Gastroesophageal sphincter (tissue), 4 donors: ENCODE results near the gene CAMK1D. TPM values are rescaled to one million over a fixed set of nuclear protein-coding genes. Genes with fewer than 3 reads are reported as not detected.
"Not testable (repeated sequence)": the region's sequence is repeated elsewhere in the genome, so short reads cannot be mapped to it uniquely, and the experiment has no call there.

Experiments used
- ATAC-seq: fragments of 150-250 bp; one replicate; pipeline ENCODE4 v1.9.1; 2016; ENCODE audit warnings: mild to moderate bottlenecking, moderate library complexity
- H3K27ac ChIP-seq, 4 donors: fragments of 200-600 bp; sonication (generic) in 3 of 4; 1 replicate in 3 of 4; 2 replicates in 1 of 4; pipeline ENCODE4 v1.5.1; 2016 to 2019
- H3K27me3 ChIP-seq: fragments of 200-600 bp; sonication (generic); one replicate; pipeline ENCODE4 v1.5.1; 2019
- H3K36me3 ChIP-seq, 2 donors: fragments of 200-600 bp; sonication (generic); one replicate each; pipeline ENCODE4 v1.5.1; 2019; ENCODE audit warnings: control low read depth in 1 of 2
- H3K4me1 ChIP-seq, 3 donors: fragments of 200-600 bp; sonication (generic); 1 replicate in 2 of 3; 2 replicates in 1 of 3; pipeline ENCODE4 v1.5.1; 2016 to 2019; ENCODE audit warnings: control low read depth in 2 of 3
- H3K4me3 ChIP-seq, 2 donors: fragments of 200-600 bp; sonication (generic); one replicate each; pipeline ENCODE4 v1.5.1; 2019; ENCODE audit warnings: mild to moderate bottlenecking in 1 of 2, moderate library complexity in 1 of 2
- H3K9me3 ChIP-seq, 3 donors: fragments of 200-600 bp; sonication (generic); one replicate each; pipeline ENCODE4 v1.5.1; 2017 to 2019; ENCODE audit warnings: control low read depth in 2 of 3
- CTCF ChIP-seq, 4 experiments: fragments of 200-600 bp in 2 of 4; fragments of 450-650 bp in 2 of 4; sonication (generic) in 1 of 4; IDR thresholded peaks; one replicate each; pipeline ENCODE4 v1.5.1; 2017 to 2019; ENCODE audit warnings: antibody characterized with exemption in 4 of 4, mild to moderate bottlenecking in 2 of 4, moderate library complexity in 2 of 4
- EP300 ChIP-seq: sonication (generic); formaldehyde crosslinking; IDR thresholded peaks from one replicate; pipeline ENCODE4 v1.6.1; 2017; ENCODE audit warnings: antibody characterized with exemption, mild to moderate bottlenecking
- POLR2A ChIP-seq, 2 donors: fragments of 450-650 bp; IDR thresholded peaks; one replicate each; pipeline ENCODE4 v1.6.1; 2017; ENCODE audit warnings: antibody characterized with exemption in 2 of 2, mild to moderate bottlenecking in 2 of 2, moderate library complexity in 1 of 2
- POLR2AphosphoS5 ChIP-seq: sonication (generic); formaldehyde crosslinking; IDR thresholded peaks from one replicate; pipeline ENCODE4 v1.6.1; 2017; ENCODE audit warnings: antibody characterized with exemption
- WGBS, 2 donors: methylation state at CpG; one replicate each; pipeline ENCODE4 v1.1.5; 2018; ENCODE audit warnings: low coverage in 1 of 2; 5-methylcytosine and 5-hydroxymethylcytosine counted together
- total RNA-seq, 4 donors: library from RNA; depleted of rRNA; stranded (reverse); fragments of >200 nt; gene quantifications; one replicate each; pipeline ENCODE4 v1.1.0, GENCODE V29; 2016

Gene CAMK1D
- total RNA-seq, 4 donors from 2014 or later: 11.6 to 18.3 (median 15.3) TPM

DNA sequence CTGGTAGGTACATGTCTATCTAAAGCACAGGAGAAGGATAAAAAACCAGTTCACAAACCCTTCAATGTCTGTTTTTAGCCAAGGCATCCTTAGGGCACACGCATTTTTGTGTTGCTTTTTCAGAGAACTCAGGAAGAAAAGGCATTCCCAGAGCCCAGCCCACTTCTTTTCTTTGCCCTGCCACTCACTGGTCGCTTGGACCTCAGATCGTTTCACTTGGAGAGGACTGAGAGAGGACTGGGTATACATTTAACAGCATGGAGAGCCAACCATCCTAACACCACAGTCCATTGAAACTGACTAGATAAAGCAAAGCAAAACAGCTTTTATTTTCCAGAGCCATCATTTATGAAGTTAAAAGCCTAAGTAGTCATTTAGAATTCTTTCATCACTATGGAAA is 194.2 kb downstream of the CAMK1D start:
- ATAC-seq: no peak
- Histone ChIP-seq H3K9me3 (no peaks in the 10 kb centered on the region), H3K36me3 (no peaks in the 10 kb centered on the region), H3K27me3 (no peaks in the 10 kb centered on the region), H3K4me1 (peaks cover 0 to 34% (median 3%) of the 10 kb centered on the region in 3 donors), H3K27ac (no peak overlapping the region), H3K4me3 (no peak overlapping the region)
- WGBS, 2 donors: 71 to 76% methylated on average over 3 of the region's 3 CpGs
- TF ChIP-seq EP300: no peak
- TF ChIP-seq CTCF (IDR thresholded peaks at IDR 0.05): no peak
- TF ChIP-seq POLR2A (IDR thresholded peaks at IDR 0.05): no peak

DNA sequence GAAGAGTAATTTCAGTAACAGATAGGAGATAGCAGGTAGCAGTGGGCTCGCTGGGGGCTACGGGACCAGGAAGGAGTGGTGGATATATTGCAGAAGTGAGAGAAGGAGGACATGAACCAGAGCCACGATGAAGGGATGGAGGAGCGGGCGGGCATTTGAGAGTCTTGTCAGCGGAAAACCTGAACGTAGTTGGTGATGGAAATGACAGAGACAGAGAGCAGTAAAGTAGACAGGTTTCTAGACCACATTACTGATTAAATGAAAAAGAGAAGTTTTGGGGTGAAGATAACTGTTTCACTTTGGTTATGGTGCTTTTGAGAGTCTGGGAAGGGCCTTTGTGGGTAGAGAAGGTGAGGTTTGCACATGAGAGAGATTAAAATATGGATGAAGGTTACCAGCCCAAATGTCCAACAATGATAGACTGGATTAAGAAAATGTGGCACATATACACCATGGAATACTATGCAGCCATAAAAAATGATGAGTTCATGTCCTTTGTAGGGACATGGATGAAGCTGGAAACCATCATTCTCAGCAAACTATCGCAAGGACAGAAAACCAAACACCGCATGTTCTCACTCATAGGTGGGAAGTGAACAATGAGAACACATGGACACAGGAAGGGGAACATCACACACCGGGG is 196.9 kb downstream of the CAMK1D start:
- WGBS, 2 donors: 84 to 96% methylated on average over 6 to 8 of the region's 10 CpGs
- ATAC-seq, H3K36me3 ChIP-seq: not testable (repeated sequence)

GRCh38 chr10:12547301-12547771 is 198.0 kb downstream of the CAMK1D start:
- WGBS, 2 donors: 50 to 60% methylated on average over 4 to 6 of the region's 6 CpGs
- TF ChIP-seq CTCF (IDR thresholded peaks at IDR 0.05) (no peak), POLR2AphosphoS5 (no peak), EP300 (no peak), POLR2A (IDR thresholded peaks at IDR 0.05) (no peak)

More for the DNA sequence above, 196.9 kb downstream of the CAMK1D start:
- not testable (repeated sequence) for H3K27ac ChIP-seq, H3K4me1 ChIP-seq, H3K9me3 ChIP-seq, H3K27me3 ChIP-seq, H3K4me3 ChIP-seq

DNA sequence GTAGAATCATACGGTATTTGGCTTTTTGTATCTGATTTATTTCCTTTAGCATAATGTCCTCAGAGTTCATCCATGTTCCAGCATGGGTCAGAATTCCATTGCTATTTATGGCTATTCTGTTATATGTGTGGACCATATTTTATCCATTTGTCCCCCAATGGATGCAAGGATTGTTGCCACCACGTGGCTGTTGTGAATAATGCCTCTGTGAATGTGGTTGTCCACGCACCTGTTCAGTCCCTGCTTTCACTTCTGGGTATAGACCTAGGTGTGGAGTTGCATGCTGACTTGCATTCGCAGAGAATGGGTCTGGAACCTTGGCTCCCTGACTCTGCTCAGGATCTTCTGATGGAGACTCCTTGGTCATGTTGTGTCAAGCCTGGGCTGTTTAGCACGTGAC is 199.9 kb downstream of the CAMK1D start:
- peaks cover 0 to 9% of the 10 kb centered on the region in 2 donors for H3K36me3 ChIP-seq
- ATAC-seq: no peak
- H3K27me3 ChIP-seq: no peaks in the 10 kb centered on the region
- WGBS, 2 donors: 85 to 86% methylated on average over 1 to 5 of the region's 5 CpGs
- H3K4me1 ChIP-seq: no peaks in the 10 kb centered on the region
- no peak overlapping the region for H3K4me3 ChIP-seq
- H3K9me3 ChIP-seq: no peaks in the 10 kb centered on the region
- H3K27ac ChIP-seq: no peak overlapping the region
- TF ChIP-seq POLR2A (IDR thresholded peaks at IDR 0.05): no peak
- TF ChIP-seq EP300: no peak
- no peak for TF ChIP-seq POLR2AphosphoS5
- no peak for TF ChIP-seq CTCF (IDR thresholded peaks at IDR 0.05)

More at GRCh38 chr10:12547301-12547771, 198.0 kb downstream of the CAMK1D start:
- no peaks in the 10 kb centered on the region for H3K4me1 ChIP-seq
- no peaks in the 10 kb centered on the region for H3K36me3 ChIP-seq
- no peak overlapping the region for H3K4me3 ChIP-seq
- H3K27me3 ChIP-seq: no peaks in the 10 kb centered on the region
- H3K27ac ChIP-seq: no peak overlapping the region
- no peaks in the 10 kb centered on the region for H3K9me3 ChIP-seq
- ATAC-seq: no peak

DNA sequence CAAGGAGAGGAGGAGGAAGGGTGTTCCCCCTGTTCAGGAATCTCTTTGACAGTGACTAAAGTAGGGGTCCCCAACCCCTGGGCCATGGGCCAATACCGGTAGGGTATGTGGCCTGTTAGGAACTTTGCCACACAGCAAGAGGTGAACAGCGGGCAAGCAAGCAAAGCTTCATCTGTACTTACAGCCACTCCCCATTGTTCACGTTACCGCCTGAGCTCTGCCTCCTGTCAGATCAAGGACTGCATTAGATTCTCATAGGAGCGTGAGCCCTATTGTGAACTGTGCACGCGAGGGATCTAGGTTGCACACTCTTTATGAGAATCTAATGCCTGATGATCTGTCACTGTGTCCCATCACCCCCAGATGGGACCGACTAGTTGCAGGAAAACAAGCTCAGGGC is 201.6 kb downstream of the CAMK1D start:
- Histone ChIP-seq H3K27ac (no peak overlapping the region), H3K27me3 (no peaks in the 10 kb centered on the region), H3K9me3 (no peaks in the 10 kb centered on the region), H3K4me1 (peaks cover 0 to 10% (median 0%) of the 10 kb centered on the region in 3 donors), H3K4me3 (no peak overlapping the region), H3K36me3 (peaks cover 0 to 9% of the 10 kb centered on the region in 2 donors)
- no peak for TF ChIP-seq POLR2A (IDR thresholded peaks at IDR 0.05)
- no peak for TF ChIP-seq EP300
- TF ChIP-seq CTCF (IDR thresholded peaks at IDR 0.05): no peak
- no peak for TF ChIP-seq POLR2AphosphoS5
- 86% methylated on average over 1 of the region's 8 CpGs; no CpG with 5 or more reads in 1 of the 2 donors for WGBS, 2 donors
- no peak for ATAC-seq
